SJSA1 (cell line): ENCODE results near the gene ANXA5. TPM values are rescaled to one million over a fixed set of nuclear protein-coding genes. Genes with fewer than 3 reads are reported as not detected.

Experiments
- DNase-seq, 2 experiments: peaks; one replicate each; pipeline ENCODE4 v3.0.0-alpha.2; 2015 to 2020; ENCODE audit warnings: low spot score in 2 of 2, low read depth in 1 of 2
- H3K27ac ChIP-seq: fragments of 250-450 bp; sonication (Bioruptor Pico); 2 replicates; pipeline ENCODE4 v1.5.1; 2020; ENCODE audit warnings: mild to moderate bottlenecking, moderate library complexity
- H3K27me3 ChIP-seq: fragments of 250-450 bp; sonication (Bioruptor Pico); replicated peaks from 2 replicates; pipeline ENCODE4 v1.5.1; 2020; ENCODE audit warnings: mild to moderate bottlenecking, moderate library complexity
- H3K36me3 ChIP-seq: fragments of 250-450 bp; sonication (Bioruptor Pico); 2 replicates; pipeline ENCODE4 v1.5.1; 2020; ENCODE audit warnings: mild to moderate bottlenecking
- H3K4me1 ChIP-seq: fragments of 250-450 bp; sonication (Bioruptor Pico); replicated peaks from 2 replicates; pipeline ENCODE4 v1.6.1; 2021; ENCODE audit warnings: mild to moderate bottlenecking
- H3K4me3 ChIP-seq: fragments of 250-450 bp; sonication (Bioruptor Pico); 2 replicates; pipeline ENCODE4 v1.5.1; 2020; ENCODE audit warnings: mild to moderate bottlenecking
- H3K9me3 ChIP-seq: fragments of 250-450 bp; sonication (Bioruptor Pico); replicated peaks from 2 replicates; pipeline ENCODE4 v1.5.1; 2020; ENCODE audit warnings: mild to moderate bottlenecking
- total RNA-seq: library from RNA; depleted of rRNA; stranded (reverse); fragments of >200 nt; shearing (Covaris generic); gene quantifications from 2 replicates; pipeline ENCODE4 v1.2.3, GENCODE V29; 2014

ANXA5 gene
- total RNA-seq, 1 experiment from 2014 or later, result 1,014 TPM

DNA sequence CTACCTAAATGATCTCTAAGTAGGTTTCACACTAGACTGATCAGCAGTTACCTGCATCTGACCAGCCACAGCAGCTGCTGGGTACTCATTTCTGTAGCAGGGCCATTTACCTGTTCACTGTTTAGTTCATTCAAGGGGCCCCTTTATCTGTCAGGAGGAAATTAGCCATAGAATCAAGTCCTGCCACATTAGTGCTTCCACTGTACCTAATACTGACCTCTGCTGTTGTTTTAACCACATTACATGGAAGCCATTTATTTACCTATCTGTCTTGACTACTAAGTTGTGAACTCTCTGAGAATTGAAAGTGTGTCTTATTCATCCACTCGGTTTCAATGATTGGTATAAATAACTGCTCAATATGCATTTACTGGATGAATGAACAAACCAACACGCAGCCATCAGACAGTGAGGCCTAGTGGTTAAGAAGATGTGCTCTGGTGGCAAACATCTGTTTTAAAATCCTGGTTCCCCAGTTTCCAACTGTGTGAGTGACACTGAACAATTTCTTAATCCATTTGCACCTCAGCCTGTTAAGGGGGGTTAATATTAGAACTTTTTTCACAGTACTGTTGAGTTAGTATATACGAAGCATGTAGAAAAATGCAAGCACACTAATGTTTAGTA lies 30.0 kb upstream of the ANXA5 start:
- H3K9me3 ChIP-seq, result no peaks in the 10 kb centered on the region
- peak overlapping the region; percentile 98 for H3K27ac ChIP-seq
- H3K4me1 ChIP-seq, result peaks cover 40% of the 10 kb centered on the region
- no peaks in the 10 kb centered on the region for H3K27me3 ChIP-seq
- peak in 1 of 2 experiments; percentile 76 for DNase-seq
- no peaks in the 10 kb centered on the region for H3K36me3 ChIP-seq
- H3K4me3 ChIP-seq, result no peak overlapping the region

DNA sequence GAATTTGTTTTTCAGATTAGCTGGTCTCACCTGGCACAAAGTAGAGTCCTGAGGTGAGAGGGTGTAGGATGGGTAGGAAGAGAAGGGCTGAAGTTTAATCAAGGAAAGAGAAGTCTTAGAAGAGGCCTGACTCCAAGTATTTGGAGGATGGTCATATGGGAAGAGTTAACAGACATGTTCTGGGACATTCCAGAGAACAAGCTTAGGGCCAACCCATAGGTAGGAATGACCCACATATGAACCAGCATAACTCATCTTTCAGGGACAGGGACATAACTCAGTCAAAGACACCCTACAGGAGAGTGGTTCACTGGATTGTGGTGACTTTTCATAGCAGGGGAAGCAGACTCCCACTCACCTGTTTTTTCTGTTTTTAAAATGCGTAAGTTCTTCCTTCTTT lies 27.9 kb upstream of the ANXA5 start:
- no peak for DNase-seq
- H3K4me3 ChIP-seq, result no peak overlapping the region
- H3K4me1 ChIP-seq, result peaks cover 48% of the 10 kb centered on the region
- H3K27me3 ChIP-seq, result no peaks in the 10 kb centered on the region
- no peaks in the 10 kb centered on the region for H3K9me3 ChIP-seq
- no peak overlapping the region for H3K27ac ChIP-seq
- H3K36me3 ChIP-seq, result no peaks in the 10 kb centered on the region

DNA sequence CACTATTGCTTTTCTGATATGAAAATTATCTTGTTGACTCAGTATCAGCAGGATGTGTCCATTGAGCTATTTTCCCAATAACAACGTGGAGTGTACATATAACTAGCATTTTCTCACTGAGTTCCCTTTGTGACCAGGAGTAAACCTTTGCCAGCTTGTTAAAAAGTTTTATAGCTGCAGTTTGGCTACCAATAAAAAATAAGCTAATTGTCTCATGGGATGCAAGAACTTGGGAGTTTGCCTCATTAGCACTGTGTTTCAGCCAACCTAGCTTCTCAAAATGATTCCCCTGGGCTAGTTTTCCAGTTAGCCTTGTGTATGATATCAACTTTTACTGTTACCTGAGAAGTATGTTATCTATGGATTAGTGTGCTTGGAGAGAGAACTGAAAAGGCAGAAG lies 24.9 kb upstream of the ANXA5 start:
- no peaks in the 10 kb centered on the region for H3K27me3 ChIP-seq
- H3K4me1 ChIP-seq, result peaks cover 25% of the 10 kb centered on the region
- H3K4me3 ChIP-seq, result no peak overlapping the region

DNA sequence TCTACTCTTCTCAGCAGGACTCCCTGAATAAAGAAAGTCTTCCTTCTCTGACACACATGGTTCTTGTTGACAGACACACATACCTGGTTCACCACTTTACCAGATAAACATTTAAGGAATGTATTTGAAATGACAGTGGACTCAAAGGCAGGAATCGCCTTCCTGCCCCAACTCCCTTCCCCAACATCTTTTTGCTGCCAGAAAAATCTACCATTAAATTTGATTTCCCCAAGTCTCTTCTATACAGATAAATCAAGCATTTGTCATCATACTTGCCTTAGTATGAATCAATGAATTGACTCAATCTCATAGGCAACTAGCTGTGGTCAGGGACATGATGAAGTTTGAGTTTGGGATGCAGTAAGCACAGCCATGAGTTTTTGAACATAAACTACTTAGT lies 23.3 kb upstream of the ANXA5 start:
- Histone ChIP-seq H3K4me3 (no peak overlapping the region), H3K4me1 (peaks cover 13% of the 10 kb centered on the region), H3K9me3 (no peaks in the 10 kb centered on the region; the same call in 1 of the 2 replicates), H3K36me3 (no peaks in the 10 kb centered on the region), H3K27me3 (no peaks in the 10 kb centered on the region), H3K27ac (no peak overlapping the region)
- DNase-seq, result peak in 1 of 2 experiments; percentile 39

More for the DNA sequence above, 24.9 kb upstream of the ANXA5 start:
- no peaks in the 10 kb centered on the region for H3K36me3 ChIP-seq
- no peaks in the 10 kb centered on the region for H3K9me3 ChIP-seq
- H3K27ac ChIP-seq, result no peak overlapping the region
- DNase-seq, result no peak

DNA sequence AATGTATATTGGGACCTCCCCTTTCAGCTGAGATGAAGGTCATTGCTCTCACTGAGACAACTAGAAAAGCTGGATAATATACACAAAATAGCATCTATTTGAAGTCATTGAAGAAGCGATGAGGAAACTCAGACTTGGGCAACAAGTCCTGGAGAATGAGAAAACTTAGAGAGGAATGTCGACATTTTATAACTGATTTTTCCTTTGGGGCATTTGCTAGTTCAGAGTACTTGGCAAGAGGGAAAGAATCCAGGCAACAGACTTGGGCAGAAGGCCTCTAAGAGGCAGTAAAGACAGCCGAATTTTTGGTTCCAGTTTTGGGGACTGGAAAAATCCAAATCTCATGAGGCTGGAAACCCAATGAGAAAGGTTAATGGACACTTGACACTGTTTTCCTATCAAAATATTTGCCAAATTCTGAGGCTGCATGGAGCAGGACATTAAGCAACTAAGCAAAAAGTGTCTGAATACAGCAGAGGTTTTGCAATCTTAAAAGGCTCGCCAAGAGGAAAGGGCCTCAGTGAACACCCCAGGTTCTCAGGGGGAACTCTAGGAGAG lies 21.0 kb upstream of the ANXA5 start:
- no peaks in the 10 kb centered on the region; the same call in 1 of the 2 replicates for H3K9me3 ChIP-seq
- no peak overlapping the region for H3K4me3 ChIP-seq
- no peaks in the 10 kb centered on the region for H3K36me3 ChIP-seq
- no peak for DNase-seq
- no peaks in the 10 kb centered on the region for H3K27me3 ChIP-seq
- H3K4me1 ChIP-seq, result peaks cover 14% of the 10 kb centered on the region
- no peak overlapping the region for H3K27ac ChIP-seq

DNA sequence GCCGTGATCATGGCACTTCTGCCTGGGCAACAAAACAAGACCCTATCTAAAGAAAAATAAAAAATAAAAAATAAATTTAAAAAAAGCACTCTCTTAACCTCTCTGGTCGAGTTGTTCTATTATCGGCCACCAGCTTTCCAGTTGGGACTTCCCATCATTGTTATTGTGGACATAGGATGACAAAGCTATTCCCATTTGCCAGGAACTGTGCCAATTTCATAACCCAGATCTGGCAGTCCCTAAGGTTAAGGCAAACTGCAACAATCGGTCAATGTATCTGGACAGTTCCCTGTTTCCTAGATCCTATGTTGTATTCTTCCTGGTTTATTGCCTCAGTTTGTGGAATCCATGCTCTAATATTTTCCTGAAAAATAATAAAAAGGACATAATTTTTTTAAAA lies 17.8 kb upstream of the ANXA5 start:
- no peaks in the 10 kb centered on the region for H3K27me3 ChIP-seq
- peaks cover 30% of the 10 kb centered on the region for H3K4me1 ChIP-seq
- H3K36me3 ChIP-seq, result no peaks in the 10 kb centered on the region
- no peak overlapping the region for H3K27ac ChIP-seq
- DNase-seq, result no peak
- no peak overlapping the region for H3K4me3 ChIP-seq
- H3K9me3 ChIP-seq, result no peaks in the 10 kb centered on the region; the same call in 1 of the 2 replicates

DNA sequence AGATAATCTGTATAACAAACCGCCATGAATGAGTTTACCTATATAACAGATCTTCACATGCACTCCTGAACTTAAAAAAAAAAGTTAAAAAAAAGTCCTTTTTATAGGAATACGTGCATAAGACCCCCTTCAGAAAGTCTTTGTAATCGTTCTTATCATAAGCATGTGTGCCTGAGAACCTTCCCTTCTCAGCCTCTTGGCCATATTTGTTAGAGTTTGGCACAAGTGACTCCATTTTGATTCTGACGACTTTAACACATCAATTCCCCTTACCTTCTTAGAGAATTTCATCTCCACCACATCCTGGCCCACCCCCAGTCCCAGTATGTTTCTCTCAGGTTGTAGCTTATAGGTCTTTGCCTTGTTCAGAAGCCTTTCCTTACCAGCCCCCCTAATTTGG lies 16.0 kb upstream of the ANXA5 start:
- H3K9me3 ChIP-seq, result no peaks in the 10 kb centered on the region; the same call in 1 of the 2 replicates
- H3K36me3 ChIP-seq, result no peaks in the 10 kb centered on the region
- H3K4me1 ChIP-seq, result peaks cover 31% of the 10 kb centered on the region
- DNase-seq, result no peak
- no peak overlapping the region for H3K27ac ChIP-seq
- H3K4me3 ChIP-seq, result no peak overlapping the region
- H3K27me3 ChIP-seq, result no peaks in the 10 kb centered on the region

DNA sequence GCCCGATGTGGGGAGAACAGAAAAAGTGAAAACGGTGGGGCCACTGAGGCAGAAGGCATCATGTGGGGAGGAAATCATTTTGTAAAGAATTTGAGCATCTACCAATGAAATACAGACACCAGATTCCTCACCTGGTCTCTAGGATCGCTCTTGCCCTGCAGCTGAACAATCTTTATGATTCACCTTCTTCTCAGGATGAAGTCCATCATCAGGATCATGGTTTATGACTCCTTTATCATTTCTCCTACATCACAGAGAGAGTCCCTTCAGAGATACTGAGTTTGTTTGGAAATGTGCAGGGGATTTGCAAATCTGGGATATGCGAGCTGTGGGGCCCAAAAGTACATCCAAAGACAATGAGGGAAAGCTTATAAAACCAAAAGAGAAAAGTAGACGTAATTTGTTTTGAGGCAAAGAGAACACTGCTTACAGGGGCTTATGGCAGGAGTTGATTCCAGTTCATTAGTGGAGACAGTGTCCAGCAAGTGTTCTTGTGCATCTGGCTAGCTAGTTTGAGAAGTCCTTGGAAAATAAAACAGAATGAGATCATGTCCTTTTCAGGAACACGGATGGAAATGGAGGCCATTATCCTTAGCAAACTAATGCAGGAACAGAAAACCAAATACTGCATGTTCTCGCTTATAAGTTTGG lies 15.3 kb upstream of the ANXA5 start:
- Histone ChIP-seq H3K4me1 (peaks cover 34% of the 10 kb centered on the region), H3K4me3 (no peak overlapping the region), H3K27ac (peak overlapping the region; percentile 80), H3K27me3 (no peaks in the 10 kb centered on the region), H3K9me3 (no peaks in the 10 kb centered on the region; the same call in 1 of the 2 replicates), H3K36me3 (no peaks in the 10 kb centered on the region)
- DNase-seq, result no peak

DNA sequence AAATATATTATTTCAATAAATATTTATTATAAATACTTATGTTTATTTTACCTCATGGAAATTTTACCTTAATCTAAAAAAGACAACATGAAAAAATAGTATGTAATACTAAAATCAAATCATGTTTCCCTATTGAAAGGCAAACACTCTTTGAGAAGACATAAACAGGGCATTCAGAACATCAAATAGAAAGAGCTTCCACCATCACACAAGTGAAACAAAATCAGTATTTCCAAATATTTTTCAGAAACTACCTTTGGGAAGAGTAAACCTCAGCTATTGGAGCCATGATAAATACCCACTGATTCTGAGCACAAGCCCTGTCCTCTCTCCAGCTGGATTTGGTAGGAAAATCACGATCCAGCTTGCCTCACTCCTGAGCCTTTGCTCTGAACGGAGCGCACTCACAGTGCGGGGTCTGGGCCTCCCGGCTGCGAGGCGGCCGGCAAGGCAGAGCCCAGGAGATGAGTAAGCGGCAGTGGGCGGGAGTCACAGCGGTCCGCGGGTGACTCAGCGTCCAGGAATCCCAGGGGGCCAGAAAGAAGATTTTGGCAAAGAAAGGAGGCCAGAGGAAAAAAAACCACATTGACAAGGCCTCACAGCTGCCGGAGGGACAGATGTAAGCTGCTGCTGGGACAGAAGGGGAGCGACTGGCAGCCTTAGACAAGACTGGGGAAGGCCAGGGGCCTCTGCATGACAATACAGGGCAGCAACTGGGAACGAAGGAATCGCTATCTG lies 14.7 kb upstream of the ANXA5 start:
- DNase-seq, result peak; percentile 97 to 98
- Histone ChIP-seq H3K27ac (peak overlapping the region; percentile 80), H3K4me3 (peak overlapping the region; percentile 17), H3K27me3 (no peaks in the 10 kb centered on the region), H3K36me3 (no peaks in the 10 kb centered on the region), H3K4me1 (peaks cover 41% of the 10 kb centered on the region), H3K9me3 (no peaks in the 10 kb centered on the region; the same call in 1 of the 2 replicates)

DNA sequence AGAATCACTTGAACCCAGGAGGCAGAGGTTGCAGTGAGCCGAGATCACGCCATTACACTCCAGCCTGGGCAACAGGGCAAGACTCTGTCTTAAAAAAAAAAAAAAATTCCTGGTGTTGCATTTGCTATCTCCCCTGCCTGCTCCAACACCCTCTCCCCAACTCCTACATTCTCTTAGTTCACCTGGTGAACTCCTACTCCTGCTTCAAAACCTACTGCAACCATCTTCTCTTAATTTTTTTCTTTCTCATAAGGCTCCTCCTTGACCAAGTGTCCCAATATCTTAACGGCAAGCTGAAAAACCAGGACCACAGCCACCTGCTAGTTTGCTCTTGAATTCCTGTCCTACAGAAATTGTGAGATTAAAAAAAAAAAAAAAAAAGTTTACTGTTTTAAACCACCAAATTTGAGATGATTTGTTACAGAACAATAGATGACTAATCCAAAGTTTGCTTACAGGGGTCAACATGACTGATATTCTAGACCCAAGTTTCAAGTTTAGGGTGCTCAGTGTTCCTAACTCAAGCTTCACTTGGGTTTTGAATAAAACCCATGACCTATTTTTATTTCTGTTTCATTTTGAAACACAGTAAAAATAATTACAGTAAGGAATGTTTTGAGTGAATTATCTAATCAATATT lies 13.1 kb upstream of the ANXA5 start:
- Histone ChIP-seq H3K36me3 (no peaks in the 10 kb centered on the region), H3K27me3 (no peaks in the 10 kb centered on the region), H3K4me1 (peaks cover 44% of the 10 kb centered on the region), H3K27ac (no peak overlapping the region), H3K9me3 (no peaks in the 10 kb centered on the region), H3K4me3 (no peak overlapping the region)
- peak in 1 of 2 experiments; percentile 37 for DNase-seq

DNA sequence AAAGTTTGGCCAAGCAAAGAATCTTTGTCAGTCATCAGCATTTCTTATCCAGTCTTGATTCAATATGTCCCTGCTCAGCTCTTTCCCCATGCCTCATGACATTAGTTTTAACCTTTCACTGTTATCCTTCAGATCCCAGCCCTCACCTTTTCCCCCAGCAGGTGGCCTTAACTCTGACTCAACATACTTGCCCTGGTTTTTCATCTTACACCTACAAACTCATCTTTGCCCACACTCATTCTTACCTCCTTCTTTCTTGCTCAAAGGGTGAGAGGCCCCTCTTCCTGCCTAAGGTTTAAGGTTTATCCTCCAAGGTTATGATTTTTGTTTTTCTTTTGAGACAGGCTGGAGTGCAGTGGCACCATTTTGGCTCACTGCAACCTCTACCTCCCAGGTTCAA lies 10.6 kb upstream of the ANXA5 start:
- Histone ChIP-seq H3K36me3 (no peaks in the 10 kb centered on the region), H3K4me3 (no peak overlapping the region), H3K27me3 (no peaks in the 10 kb centered on the region), H3K4me1 (peaks cover 38% of the 10 kb centered on the region), H3K27ac (no peak overlapping the region), H3K9me3 (no peaks in the 10 kb centered on the region)
- DNase-seq, result no peak

DNA sequence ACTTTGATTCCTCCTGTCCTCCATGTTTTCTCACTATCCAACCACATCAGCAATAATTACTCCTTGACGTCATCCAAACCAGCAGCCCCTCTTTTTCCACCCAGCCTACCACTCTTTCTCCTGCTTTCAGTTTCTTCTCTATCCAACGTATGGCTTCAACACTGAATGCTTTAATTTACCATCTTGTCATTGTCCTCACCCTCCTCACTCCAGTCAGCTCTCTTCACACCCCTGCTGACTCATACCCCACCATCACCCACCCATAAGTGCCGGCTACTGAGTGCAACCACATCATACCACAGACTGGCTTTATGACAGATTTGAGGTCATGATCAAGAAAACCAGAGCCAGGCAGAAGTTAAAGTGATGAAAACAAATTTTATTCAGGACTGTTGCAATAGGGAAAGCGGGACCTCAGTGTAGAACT lies 9.8 kb upstream of the ANXA5 start:
- Histone ChIP-seq H3K27ac (peak overlapping the region; percentile 23; the same call in 1 of the 2 replicates), H3K4me3 (no peak overlapping the region), H3K36me3 (no peaks in the 10 kb centered on the region), H3K4me1 (peaks cover 31% of the 10 kb centered on the region), H3K27me3 (no peaks in the 10 kb centered on the region), H3K9me3 (no peaks in the 10 kb centered on the region)
- DNase-seq, result peak; percentile 60 to 73

DNA sequence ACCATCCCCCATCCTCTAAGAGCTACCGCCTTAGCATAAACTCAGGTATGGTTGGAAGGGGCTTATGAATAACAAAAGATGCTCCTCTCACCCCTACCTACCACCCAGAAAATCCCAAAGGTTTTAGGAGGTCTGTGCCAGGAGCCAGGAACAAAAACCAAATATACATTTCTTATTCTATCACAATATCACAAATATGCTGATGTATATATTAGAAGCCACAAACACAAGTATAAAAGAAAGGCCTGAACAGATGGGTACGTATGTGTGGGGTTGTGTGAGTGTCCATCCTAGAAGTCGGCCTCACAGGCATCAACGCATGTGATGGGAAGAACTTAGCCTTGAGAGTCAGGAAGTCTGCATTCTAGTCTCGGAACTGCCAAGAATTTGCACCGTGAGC lies 8.7 kb upstream of the ANXA5 start:
- no peak for DNase-seq
- no peaks in the 10 kb centered on the region for H3K9me3 ChIP-seq
- H3K27ac ChIP-seq, result no peak overlapping the region
- H3K4me1 ChIP-seq, result peaks cover 23% of the 10 kb centered on the region
- H3K27me3 ChIP-seq, result no peaks in the 10 kb centered on the region
- no peaks in the 10 kb centered on the region for H3K36me3 ChIP-seq
- no peak overlapping the region for H3K4me3 ChIP-seq
